HG03520 (cell line): ENCODE results near the gene TMEM168.

Experiments used
- ATAC-seq: cut with Tn5 transposase; IDR thresholded peaks from one replicate; pipeline ENCODE4 v1.9.1; 2021; ENCODE audit warnings: mild to moderate bottlenecking, moderate library complexity; ENCODE audit not compliant: unreplicated experiment

The TMEM168 gene

DNA sequence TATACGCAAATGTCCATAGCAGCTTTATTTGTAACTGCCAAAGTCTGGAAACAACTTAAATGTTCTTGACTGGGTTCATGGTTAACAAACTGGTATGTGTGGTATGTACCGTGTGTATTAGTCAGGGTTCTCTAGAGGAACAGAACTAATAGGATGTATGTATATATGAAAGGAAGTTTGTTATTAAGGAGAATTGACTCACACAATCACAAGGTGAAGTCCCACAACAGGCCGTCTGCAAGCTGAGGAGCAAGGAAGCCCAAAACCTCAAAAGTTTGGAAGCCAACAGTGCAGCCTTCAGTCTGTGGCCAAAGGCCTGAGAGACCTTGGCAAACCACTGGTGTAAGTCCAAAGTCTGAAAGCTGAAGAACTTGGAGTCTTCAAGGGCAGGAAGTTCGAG lies 66.8 kb downstream of the TMEM168 start:
- ATAC-seq, result no peak

DNA sequence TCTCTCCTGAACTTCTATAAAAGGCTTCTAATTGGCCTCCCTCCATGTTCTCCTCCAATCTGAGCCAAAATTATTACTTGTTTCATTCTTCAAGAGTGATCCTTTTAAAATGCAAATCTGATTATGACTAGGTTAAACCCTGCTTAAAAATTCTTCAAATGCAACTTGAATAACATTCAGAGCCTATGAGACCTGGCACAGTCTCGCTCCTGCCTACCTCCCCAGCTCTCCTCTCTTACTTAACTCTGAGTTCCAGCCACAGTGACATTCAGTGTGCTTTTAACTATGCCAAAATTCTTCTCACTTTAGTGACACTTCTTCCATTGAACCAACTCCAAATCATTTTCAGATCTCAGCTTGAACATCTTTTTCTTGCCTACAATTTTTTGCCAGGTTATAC lies 68.8 kb downstream of the TMEM168 start:
- ATAC-seq, result no peak

DNA sequence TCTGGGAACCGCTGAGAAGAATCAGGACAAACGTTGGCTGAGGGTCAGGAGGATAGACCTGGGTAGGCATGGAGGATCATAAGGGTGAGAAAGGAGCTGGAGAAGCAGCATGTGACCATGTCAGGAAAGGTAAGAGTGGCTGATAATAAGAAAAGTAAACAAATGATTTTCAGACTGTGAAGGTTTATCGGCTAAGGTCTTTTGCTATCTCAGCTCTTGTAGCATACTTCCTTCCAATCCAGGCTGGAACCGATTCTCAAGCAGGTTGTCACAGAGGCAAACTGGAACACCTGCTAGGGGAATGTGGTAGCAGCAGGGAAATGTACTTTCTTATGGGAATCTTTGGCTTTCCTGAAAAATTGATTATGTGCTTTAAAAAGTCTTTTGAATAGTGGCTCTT lies 74.7 kb downstream of the TMEM168 start:
- no peak for ATAC-seq

DNA sequence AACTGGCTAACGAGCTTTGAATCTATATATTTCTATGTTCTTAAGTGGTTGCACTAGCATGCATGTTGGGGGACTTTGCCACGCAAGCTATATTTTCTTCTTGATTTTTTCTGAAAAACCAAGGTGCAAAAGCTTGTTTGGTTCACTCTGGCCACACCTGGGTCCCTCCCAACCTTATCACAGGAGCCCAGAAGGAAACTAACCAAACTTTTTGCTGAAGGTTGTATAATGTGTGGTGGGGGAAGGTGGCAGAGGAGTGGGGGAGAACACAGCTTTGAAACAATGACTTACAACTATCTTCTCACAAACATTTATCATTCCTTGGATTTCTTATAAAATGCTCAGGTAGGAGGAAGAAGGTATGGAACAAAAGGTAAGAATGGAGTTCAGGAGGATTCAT lies 75.3 kb downstream of the TMEM168 start:
- no peak for ATAC-seq
